Upper lobe of left lung (tissue), 6 donors: Measurements from ENCODE around the gene HNRNPH1. TPM values are rescaled to one million over a fixed set of nuclear protein-coding genes. Genes with fewer than 3 reads are reported as not detected.
A peak's percentile ranks its signal among the peaks of the same experiment; 100 is the strongest.

Experiments
- ATAC-seq, 2 donors: fragments of 200-7000 bp; cut with Tn5 transposase; one replicate each; pipeline ENCODE4 v1.9.1; 2022; ENCODE audit warnings: mild to moderate bottlenecking in 2 of 2, moderate library complexity in 2 of 2; ENCODE audit not compliant: low FRiP score in 2 of 2
- DNase-seq, 2 donors: peaks; one replicate each; pipeline ENCODE4 v3.0.0-alpha.2; 2019 to 2020
- H3K27ac ChIP-seq, 4 donors: fragments of 200-600 bp; sonication (generic); one replicate each; pipeline ENCODE4 v1.5.1; 2016 to 2019
- H3K27me3 ChIP-seq, 4 donors: fragments of 200-600 bp; sonication (generic); one replicate each; pipeline ENCODE4 v1.5.1; 2017 to 2019
- H3K36me3 ChIP-seq, 4 donors: fragments of 200-600 bp; sonication (generic); one replicate each; pipeline ENCODE4 v1.5.1; 2016 to 2019
- H3K4me1 ChIP-seq, 4 donors: fragments of 200-600 bp; sonication (generic); one replicate each; pipeline ENCODE4 v1.5.1; 2018 to 2019
- H3K4me3 ChIP-seq, 4 donors: fragments of 200-600 bp; sonication (generic); one replicate each; pipeline ENCODE4 v1.5.1; 2017 to 2019; ENCODE audit warnings: mild to moderate bottlenecking in 2 of 4, moderate library complexity in 1 of 4
- H3K9me3 ChIP-seq, 4 donors: fragments of 200-600 bp; sonication (generic); one replicate each; pipeline ENCODE4 v1.5.1; 2018 to 2019
- EP300 ChIP-seq, 4 donors: sonication (generic); formaldehyde crosslinking; IDR thresholded peaks; one replicate each; pipeline ENCODE4 v1.5.1; 2017; ENCODE audit warnings: antibody characterized with exemption in 4 of 4, control low read depth in 2 of 4
- POLR2A ChIP-seq, 4 donors: fragments of 450-650 bp; IDR thresholded peaks; one replicate each; pipeline ENCODE4 v1.5.1; 2016 to 2017; ENCODE audit warnings: antibody characterized with exemption in 4 of 4, mild to moderate bottlenecking in 2 of 4
- POLR2AphosphoS5 ChIP-seq, 2 donors: sonication (generic); formaldehyde crosslinking; IDR thresholded peaks; one replicate each; pipeline ENCODE4 v1.5.1; 2017; ENCODE audit warnings: antibody characterized with exemption in 2 of 2
- WGBS, 2 donors: methylation state at CpG; one replicate each; pipeline ENCODE4 v1.1.5; 2017 to 2018; 5-methylcytosine and 5-hydroxymethylcytosine counted together
- total RNA-seq, 6 donors: library from RNA; depleted of rRNA in 4 of 6; stranded (reverse); fragments of >200 nt in 4 of 6; gene quantifications; one replicate each; pipeline versions ENCODE4 v1.1.0 to v1.2.1, GENCODE V29; 2016 to 2021
- TF ChIP-seq, protein P1 (sequence below), 6 experiments: fragments of 450-650 bp in 4 of 6; fragments of 200-600 bp in 2 of 6; sonication (generic) in 2 of 6; IDR thresholded peaks; one replicate each; pipeline ENCODE4 v1.5.1; 2016 to 2019; ENCODE audit warnings: antibody characterized with exemption in 6 of 6
- donor health status: DM: no; HTN: no; CAD: no; lungs with moderate emphysema.
- donor health status: DM: no; HTN: yes; CAD: no; lungs with severe emphysema.

The HNRNPH1 gene
- total RNA-seq, 6 donors from 2014 or later: 366 to 1,930 (median 429) TPM

GRCh38 chr5:179606910-179607159 lies 16.6 kb downstream of the HNRNPH1 start:
- Histone ChIP-seq H3K27ac (no peak overlapping the region), H3K27me3 (no peaks in the 10 kb centered on the region), H3K4me1 (peaks cover 4 to 10% (median 6%) of the 10 kb centered on the region in 4 donors), H3K36me3 (peaks cover 14 to 97% (median 81%) of the 10 kb centered on the region in 4 donors), H3K4me3 (no peak overlapping the region), H3K9me3 (no peaks in the 10 kb centered on the region)
- ATAC-seq (no peak), DNase-seq (no peak)
- no peak for TF ChIP-seq POLR2A (IDR thresholded peaks at IDR 0.05)
- no peak for TF ChIP-seq POLR2AphosphoS5 (IDR thresholded peaks at IDR 0.05)
- TF ChIP-seq, protein P1, sequence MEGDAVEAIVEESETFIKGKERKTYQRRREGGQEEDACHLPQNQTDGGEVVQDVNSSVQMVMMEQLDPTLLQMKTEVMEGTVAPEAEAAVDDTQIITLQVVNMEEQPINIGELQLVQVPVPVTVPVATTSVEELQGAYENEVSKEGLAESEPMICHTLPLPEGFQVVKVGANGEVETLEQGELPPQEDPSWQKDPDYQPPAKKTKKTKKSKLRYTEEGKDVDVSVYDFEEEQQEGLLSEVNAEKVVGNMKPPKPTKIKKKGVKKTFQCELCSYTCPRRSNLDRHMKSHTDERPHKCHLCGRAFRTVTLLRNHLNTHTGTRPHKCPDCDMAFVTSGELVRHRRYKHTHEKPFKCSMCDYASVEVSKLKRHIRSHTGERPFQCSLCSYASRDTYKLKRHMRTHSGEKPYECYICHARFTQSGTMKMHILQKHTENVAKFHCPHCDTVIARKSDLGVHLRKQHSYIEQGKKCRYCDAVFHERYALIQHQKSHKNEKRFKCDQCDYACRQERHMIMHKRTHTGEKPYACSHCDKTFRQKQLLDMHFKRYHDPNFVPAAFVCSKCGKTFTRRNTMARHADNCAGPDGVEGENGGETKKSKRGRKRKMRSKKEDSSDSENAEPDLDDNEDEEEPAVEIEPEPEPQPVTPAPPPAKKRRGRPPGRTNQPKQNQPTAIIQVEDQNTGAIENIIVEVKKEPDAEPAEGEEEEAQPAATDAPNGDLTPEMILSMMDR (IDR thresholded peaks at IDR 0.05): no peak
- TF ChIP-seq EP300 (IDR thresholded peaks at IDR 0.05): no peak
- WGBS, 2 donors: 94 to 97% methylated on average over 6 of the region's 6 CpGs

GRCh38 chr5:179606071-179606909 lies 17.2 kb downstream of the HNRNPH1 start:
- 87 to 88% methylated on average over 18 to 21 of the region's 21 CpGs for WGBS, 2 donors
- Histone ChIP-seq H3K9me3 (no peaks in the 10 kb centered on the region), H3K36me3 (peaks cover 11 to 96% (median 81%) of the 10 kb centered on the region in 4 donors), H3K4me3 (no peak overlapping the region), H3K27ac (no peak overlapping the region), H3K4me1 (peaks cover 0 to 6% (median 3%) of the 10 kb centered on the region in 4 donors), H3K27me3 (no peaks in the 10 kb centered on the region)
- DNase-seq (peak in 1 of 2 donors; percentile 66), ATAC-seq (no peak)
- TF ChIP-seq, protein P1 (IDR thresholded peaks at IDR 0.05): no peak
- TF ChIP-seq EP300 (IDR thresholded peaks at IDR 0.05) (no peak), POLR2A (IDR thresholded peaks at IDR 0.05) (no peak), POLR2AphosphoS5 (IDR thresholded peaks at IDR 0.05) (no peak)

DNA sequence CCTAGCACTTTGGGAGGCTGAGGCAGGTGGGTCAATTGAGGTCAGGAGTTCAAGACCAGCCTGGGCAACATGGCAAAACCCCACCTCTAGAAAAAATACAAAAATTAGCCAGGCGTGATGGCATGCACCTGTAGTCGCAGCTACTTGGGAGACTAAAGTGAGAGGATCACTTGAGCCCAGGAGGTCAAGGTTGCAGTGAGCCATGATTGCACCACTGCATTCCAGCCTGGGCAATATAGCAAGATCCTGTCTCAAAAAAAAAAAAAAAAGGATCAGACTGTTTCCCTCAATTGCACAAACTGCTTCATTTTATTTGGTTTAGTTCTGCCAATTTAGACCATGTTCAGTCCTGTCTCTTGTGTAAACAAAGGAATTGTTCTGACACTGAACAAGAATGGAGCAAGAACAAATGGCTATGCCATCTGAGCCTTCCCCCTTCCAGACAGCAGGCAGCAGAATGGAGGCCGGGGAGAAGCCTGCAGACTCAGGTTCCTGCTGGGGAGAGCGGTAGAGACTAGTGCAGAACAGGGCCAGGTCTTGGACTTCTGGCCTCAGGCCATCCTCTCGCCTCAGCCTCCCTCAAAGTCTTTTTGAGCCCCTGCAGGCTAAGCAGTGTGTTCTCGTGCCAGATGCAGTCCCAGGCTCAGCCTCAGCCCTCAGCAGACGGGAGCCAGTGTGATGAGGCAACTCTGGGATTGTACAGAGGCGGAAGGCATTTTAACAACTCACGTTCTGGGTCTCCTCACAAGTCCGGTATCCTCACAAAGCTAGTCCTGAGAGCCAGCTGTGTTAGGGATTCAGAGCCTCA lies 18.2 kb downstream of the HNRNPH1 start:
- peaks cover 4 to 95% (median 78%) of the 10 kb centered on the region in 4 donors for H3K36me3 ChIP-seq
- DNase-seq (no peak), ATAC-seq (no peak)
- 72% methylated on average over 9 to 10 of the region's 10 CpGs for WGBS, 2 donors
- no peak overlapping the region for H3K4me3 ChIP-seq
- H3K9me3 ChIP-seq: no peaks in the 10 kb centered on the region
- H3K27me3 ChIP-seq: no peaks in the 10 kb centered on the region
- no peak overlapping the region for H3K27ac ChIP-seq
- peaks cover 0 to 6% (median 0%) of the 10 kb centered on the region in 4 donors for H3K4me1 ChIP-seq
- no peak for TF ChIP-seq EP300 (IDR thresholded peaks at IDR 0.05)
- TF ChIP-seq, protein P1 (IDR thresholded peaks at IDR 0.05): no peak
- no peak for TF ChIP-seq POLR2A (IDR thresholded peaks at IDR 0.05)
- no peak for TF ChIP-seq POLR2AphosphoS5 (IDR thresholded peaks at IDR 0.05)

DNA sequence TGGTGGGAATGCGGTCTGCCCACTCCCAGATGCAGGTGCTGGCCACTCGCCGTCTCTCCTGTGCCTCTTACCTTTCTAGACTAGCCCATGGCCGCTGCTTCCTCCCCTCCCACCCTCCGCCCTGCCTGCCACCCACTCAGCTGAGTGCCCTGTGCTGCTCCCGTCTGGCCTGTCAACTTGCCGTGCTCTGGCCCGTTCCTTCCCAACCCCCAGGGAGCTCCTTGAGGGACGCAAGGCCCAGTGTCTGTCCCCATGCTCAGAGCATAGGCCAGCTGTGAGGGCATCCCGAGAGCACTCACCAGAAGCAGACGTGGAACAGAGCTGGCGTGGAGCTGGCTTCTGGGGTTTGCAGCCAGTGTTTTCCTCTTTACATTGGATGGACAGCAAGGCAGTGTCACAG lies 20.2 kb downstream of the HNRNPH1 start:
- no peak overlapping the region for H3K27ac ChIP-seq
- 95 to 97% methylated on average over 11 to 12 of the region's 12 CpGs for WGBS, 2 donors
- H3K9me3 ChIP-seq: no peaks in the 10 kb centered on the region
- no peak for TF ChIP-seq POLR2AphosphoS5 (IDR thresholded peaks at IDR 0.05)
- TF ChIP-seq POLR2A (IDR thresholded peaks at IDR 0.05): no peak
- TF ChIP-seq EP300 (IDR thresholded peaks at IDR 0.05): no peak
- TF ChIP-seq, protein P1 (IDR thresholded peaks at IDR 0.05): no peak
- peaks cover 9 to 96% (median 80%) of the 10 kb centered on the region in 4 donors for H3K36me3 ChIP-seq
- H3K4me1 ChIP-seq: peaks cover 0 to 10% (median 0%) of the 10 kb centered on the region in 4 donors
- no peak overlapping the region for H3K4me3 ChIP-seq
- no peak for ATAC-seq
- DNase-seq: peak in 1 of 2 donors; percentile 34
- H3K27me3 ChIP-seq: no peaks in the 10 kb centered on the region
